Hepatocyte (in vitro differentiated cells): ENCODE data around the gene MPLKIP. TPM values are rescaled to one million over a fixed set of nuclear protein-coding genes. Genes with fewer than 3 reads are reported as not detected.
"Not testable (repeated sequence)": the region's sequence is repeated elsewhere in the genome, so short reads cannot be mapped to it uniquely, and the experiment has no call there.

Source experiments
- DNase-seq: peaks from one replicate; pipeline ENCODE4 v3.0.0-alpha.2; 2016; ENCODE audit warnings: low spot score
- H2AFZ ChIP-seq: fragments of 200-600 bp; sonication (generic); 2 replicates; pipeline ENCODE4 v1.6.0; 2016; ENCODE audit warnings: antibody characterized with exemption, mild to moderate bottlenecking
- H3K27ac ChIP-seq: fragments of 200-600 bp; sonication (generic); 2 replicates; pipeline ENCODE4 v1.5.1; 2016; ENCODE audit warnings: mild to moderate bottlenecking
- H3K27me3 ChIP-seq: fragments of 200-600 bp; sonication (generic); 2 replicates; pipeline ENCODE4 v1.6.1; 2016
- H3K36me3 ChIP-seq: fragments of 200-600 bp; sonication (generic); replicated peaks from 2 replicates; pipeline ENCODE4 v1.5.1; 2016; ENCODE audit warnings: low read depth; ENCODE audit not compliant: insufficient read depth
- H3K4me1 ChIP-seq: fragments of 200-600 bp; sonication (generic); 2 replicates; pipeline ENCODE4 v1.5.1; 2016; ENCODE audit warnings: mild to moderate bottlenecking, moderate library complexity; ENCODE audit not compliant: insufficient read depth
- H3K4me2 ChIP-seq: fragments of 200-600 bp; sonication (generic); 2 replicates; pipeline ENCODE4 v1.6.0; 2016
- H3K4me3 ChIP-seq: fragments of 200-600 bp; sonication (generic); 2 replicates; pipeline ENCODE4 v1.5.1; 2016; ENCODE audit warnings: mild to moderate bottlenecking
- H3K79me2 ChIP-seq: fragments of 200-600 bp; sonication (generic); 2 replicates; pipeline ENCODE4 v1.6.0; 2017; ENCODE audit warnings: mild to moderate bottlenecking
- H3K9me2 ChIP-seq: fragments of 200-600 bp; sonication (generic); replicated peaks from 2 replicates; pipeline ENCODE4 v1.6.0; 2017; ENCODE audit warnings: mild to moderate bottlenecking; ENCODE audit not compliant: insufficient read depth
- H3K9me3 ChIP-seq: fragments of 200-600 bp; sonication (generic); 2 replicates; pipeline ENCODE4 v1.5.1; 2016; ENCODE audit warnings: low read depth, mild to moderate bottlenecking
- H4K20me1 ChIP-seq: fragments of 200-600 bp; sonication (generic); 2 replicates; pipeline ENCODE4 v1.6.0; 2016; ENCODE audit warnings: mild to moderate bottlenecking; ENCODE audit not compliant: insufficient read depth, poor library complexity, severe bottlenecking
- EZH2 ChIP-seq: fragments of 200-600 bp; sonication (generic); IDR thresholded peaks from 2 replicates; pipeline ENCODE4 v1.6.1; 2016; ENCODE audit warnings: antibody characterized with exemption, mild to moderate bottlenecking, borderline replicate concordance
- EZH2phosphoT487 ChIP-seq: fragments of 200-600 bp; sonication (generic); IDR thresholded peaks from one replicate; pipeline ENCODE4 v1.6.1; 2018; ENCODE audit warnings: antibody characterized with exemption, mild to moderate bottlenecking, low read depth, moderate library complexity; ENCODE audit not compliant: unreplicated experiment, severe bottlenecking
- WGBS: methylation state at CpG from one replicate; pipeline ENCODE4 v1.1.6; 2016; ENCODE audit warnings: low lambda C conversion rate; ENCODE audit errors: missing lambda C conversion rate; 5-methylcytosine and 5-hydroxymethylcytosine counted together
- polyA plus RNA-seq: library from polyadenylated mRNA; unstranded; fragments of >200 nt; fragmentation: Nextera tagmentation; extraction: Ambion mirVana; gene quantifications from 2 replicates; pipeline ENCODE4 v1.2.1, GENCODE V29; 2016
- total RNA-seq: library from RNA; depleted of rRNA; stranded (reverse); fragments of >200 nt; gene quantifications from 2 replicates; pipeline ENCODE4 v1.2.3, GENCODE V29; 2014
- TF ChIP-seq, protein P1 (sequence below): fragments of 200-600 bp; sonication (generic); IDR thresholded peaks from 2 replicates; pipeline ENCODE4 v1.5.1; 2016; ENCODE audit warnings: antibody characterized with exemption, mild to moderate bottlenecking; ENCODE audit not compliant: poor library complexity

Gene MPLKIP
- total and polyA plus RNA-seq, 2 experiments from 2014 or later: 42.5 to 70.9 TPM

DNA sequence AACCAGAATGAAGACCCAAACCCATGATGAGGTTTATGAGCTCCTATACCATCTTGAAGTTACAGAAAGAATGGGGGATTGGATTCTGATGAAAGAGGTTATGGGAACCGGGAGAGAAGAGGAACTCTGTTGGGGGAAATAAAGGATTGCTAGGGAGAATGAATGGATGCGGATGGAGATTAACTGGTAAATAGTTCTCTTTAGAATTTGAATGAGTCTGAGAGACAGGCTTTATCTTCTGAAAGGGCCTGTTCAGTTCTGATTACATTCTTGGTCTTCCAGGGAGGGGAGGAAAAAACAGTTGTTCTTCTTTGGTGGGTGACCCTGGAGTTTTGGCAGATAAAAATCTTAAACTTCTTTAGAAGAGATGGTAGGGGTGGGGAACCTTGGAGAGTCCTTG is 14.2 kb upstream of the MPLKIP start:
- H3K4me1 ChIP-seq: no peaks in the 10 kb centered on the region
- H3K79me2 ChIP-seq: no peaks in the 10 kb centered on the region
- no peaks in the 10 kb centered on the region for H3K36me3 ChIP-seq
- no peaks in the 10 kb centered on the region for H3K9me2 ChIP-seq
- TF ChIP-seq, protein P1, sequence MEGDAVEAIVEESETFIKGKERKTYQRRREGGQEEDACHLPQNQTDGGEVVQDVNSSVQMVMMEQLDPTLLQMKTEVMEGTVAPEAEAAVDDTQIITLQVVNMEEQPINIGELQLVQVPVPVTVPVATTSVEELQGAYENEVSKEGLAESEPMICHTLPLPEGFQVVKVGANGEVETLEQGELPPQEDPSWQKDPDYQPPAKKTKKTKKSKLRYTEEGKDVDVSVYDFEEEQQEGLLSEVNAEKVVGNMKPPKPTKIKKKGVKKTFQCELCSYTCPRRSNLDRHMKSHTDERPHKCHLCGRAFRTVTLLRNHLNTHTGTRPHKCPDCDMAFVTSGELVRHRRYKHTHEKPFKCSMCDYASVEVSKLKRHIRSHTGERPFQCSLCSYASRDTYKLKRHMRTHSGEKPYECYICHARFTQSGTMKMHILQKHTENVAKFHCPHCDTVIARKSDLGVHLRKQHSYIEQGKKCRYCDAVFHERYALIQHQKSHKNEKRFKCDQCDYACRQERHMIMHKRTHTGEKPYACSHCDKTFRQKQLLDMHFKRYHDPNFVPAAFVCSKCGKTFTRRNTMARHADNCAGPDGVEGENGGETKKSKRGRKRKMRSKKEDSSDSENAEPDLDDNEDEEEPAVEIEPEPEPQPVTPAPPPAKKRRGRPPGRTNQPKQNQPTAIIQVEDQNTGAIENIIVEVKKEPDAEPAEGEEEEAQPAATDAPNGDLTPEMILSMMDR: no peak
- no peak for TF ChIP-seq EZH2
- TF ChIP-seq EZH2phosphoT487: no peak
- H3K27me3 ChIP-seq: no peaks in the 10 kb centered on the region
- no peak for DNase-seq
- WGBS: 85% methylated on average over 2 of the region's 2 CpGs
- H3K4me2 ChIP-seq: no peak overlapping the region
- no peak overlapping the region for H3K4me3 ChIP-seq
- no peaks in the 10 kb centered on the region for H3K9me3 ChIP-seq
- H2AFZ ChIP-seq: no peak overlapping the region
- no peaks in the 10 kb centered on the region for H4K20me1 ChIP-seq
- no peak overlapping the region for H3K27ac ChIP-seq

DNA sequence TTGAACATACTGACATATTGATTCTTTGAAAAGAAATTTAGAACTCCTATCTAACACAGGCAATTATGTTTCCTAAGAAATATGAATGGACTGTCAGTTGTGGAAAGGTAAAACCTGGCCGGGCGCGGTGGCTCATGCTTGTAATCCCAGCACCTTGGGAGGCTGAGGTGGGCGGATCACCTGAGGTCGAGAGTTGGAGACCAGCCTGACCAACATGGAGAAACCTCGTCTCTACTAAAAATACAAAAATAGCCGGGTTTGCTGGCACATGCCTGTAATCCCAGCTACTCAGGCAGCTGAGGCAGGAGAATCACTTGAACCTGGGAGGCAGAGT is 13.8 kb upstream of the MPLKIP start:
- not testable (repeated sequence) for H3K4me2 ChIP-seq, H3K27ac ChIP-seq, H3K9me2 ChIP-seq, H3K9me3 ChIP-seq, DNase-seq, H3K4me3 ChIP-seq, H3K79me2 ChIP-seq, H4K20me1 ChIP-seq, H3K36me3 ChIP-seq, H3K4me1 ChIP-seq, H2AFZ ChIP-seq, H3K27me3 ChIP-seq
- WGBS: 96% methylated on average over 7 of the region's 7 CpGs

DNA sequence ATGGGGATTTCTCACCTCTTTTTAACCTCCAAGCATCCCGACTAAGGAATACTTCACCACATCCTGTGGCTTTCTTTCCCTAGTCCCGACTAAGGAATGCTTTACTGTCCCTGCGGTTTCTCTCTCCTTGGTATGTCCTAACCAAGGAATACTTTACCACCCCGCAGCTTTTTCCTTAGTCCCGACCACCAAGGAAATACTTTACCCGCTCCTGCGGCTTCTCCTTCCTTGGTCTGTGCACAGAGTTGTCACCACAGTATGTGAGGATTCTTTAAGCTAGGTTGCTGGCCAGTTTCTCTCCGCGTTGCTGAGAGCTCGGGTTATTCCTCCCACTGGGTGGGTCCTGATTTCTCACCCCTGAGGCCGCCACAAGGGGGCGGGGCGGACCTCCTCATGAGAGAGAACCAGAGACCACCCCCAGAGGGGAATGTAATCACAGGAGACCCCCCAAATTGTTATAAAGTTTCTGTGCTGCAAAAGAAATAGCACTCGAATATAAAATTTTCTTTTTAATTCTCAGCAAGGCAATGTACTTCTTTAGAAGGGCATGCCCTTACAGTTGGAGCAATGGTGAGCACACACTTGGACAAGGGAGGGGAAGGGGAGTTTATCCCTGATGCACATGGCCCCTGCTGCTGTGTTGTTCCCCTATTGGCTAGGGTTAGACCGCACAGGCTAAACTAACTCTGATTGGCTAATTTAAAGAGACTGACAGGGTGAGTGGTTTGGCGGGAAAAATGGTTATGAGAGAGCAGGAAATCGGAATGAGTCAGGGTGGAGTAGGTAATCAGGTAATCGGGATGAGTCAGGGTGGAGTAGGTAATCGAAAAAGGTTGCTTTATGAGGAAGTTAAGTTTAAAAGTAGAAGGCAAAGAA is 13.2 kb upstream of the MPLKIP start:
- Histone ChIP-seq H3K27me3 (no peaks in the 10 kb centered on the region), H3K9me2 (no peaks in the 10 kb centered on the region), H3K4me3 (no peak overlapping the region), H3K27ac (no peak overlapping the region), H2AFZ (no peak overlapping the region), H4K20me1 (no peaks in the 10 kb centered on the region), H3K9me3 (no peaks in the 10 kb centered on the region), H3K4me1 (no peaks in the 10 kb centered on the region), H3K79me2 (no peaks in the 10 kb centered on the region), H3K4me2 (no peak overlapping the region), H3K36me3 (no peaks in the 10 kb centered on the region)
- no peak for DNase-seq
- 85% methylated on average over 19 of the region's 19 CpGs for WGBS
- TF ChIP-seq, protein P1: no peak
- TF ChIP-seq EZH2phosphoT487 (no peak), EZH2 (no peak)

DNA sequence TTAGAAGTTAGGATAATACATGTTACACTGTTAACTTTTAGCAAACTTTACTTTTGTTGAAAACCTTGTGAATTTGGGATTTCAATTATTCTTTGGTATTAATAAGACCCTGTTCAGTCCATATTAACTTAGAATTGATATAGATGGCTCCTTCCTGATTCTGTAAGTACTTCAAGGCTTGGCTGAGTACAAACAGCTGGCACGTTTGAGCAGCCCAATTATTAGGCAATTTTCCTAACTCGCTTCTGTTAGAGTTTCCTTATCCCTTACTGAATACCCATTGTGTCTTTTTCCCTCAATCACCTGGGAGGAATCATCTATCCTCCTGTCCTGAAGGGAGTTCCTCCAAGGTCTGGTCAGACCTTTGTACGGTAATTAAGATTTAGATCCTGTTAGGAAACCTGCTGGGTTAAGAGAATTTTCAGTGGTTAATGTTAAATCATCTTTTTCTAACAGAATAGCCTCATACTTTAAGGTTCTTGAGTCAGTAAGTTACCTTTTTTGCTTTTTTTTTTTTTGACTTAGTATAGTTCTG is 11.2 kb upstream of the MPLKIP start:
- H3K27ac ChIP-seq, H3K4me3 ChIP-seq, H3K4me1 ChIP-seq, DNase-seq, H3K4me2 ChIP-seq, H2AFZ ChIP-seq, H3K9me2 ChIP-seq, H4K20me1 ChIP-seq, H3K79me2 ChIP-seq, H3K27me3 ChIP-seq, H3K9me3 ChIP-seq, H3K36me3 ChIP-seq: not testable (repeated sequence)
- WGBS: 83% methylated on average over 3 of the region's 3 CpGs

DNA sequence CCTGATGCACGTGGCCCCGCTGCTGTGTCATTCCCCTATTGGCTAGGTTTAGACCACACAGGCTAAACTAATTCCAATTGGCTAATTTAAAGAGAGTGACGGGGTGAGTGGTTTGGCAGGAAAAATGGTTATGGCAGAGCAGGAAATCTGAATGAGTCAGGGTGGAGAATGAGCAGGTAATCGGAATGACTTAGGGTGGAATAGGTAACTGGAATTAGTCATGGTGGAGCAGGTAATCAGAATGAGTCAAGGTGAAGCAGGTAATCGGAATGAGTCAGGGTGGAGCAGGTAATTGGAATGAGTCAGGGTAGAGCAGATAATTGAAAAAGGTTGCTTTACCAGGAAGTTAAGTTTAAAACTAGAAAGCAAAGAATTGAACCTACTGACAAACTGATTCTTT is 7.5 kb upstream of the MPLKIP start:
- not testable (repeated sequence) for H3K36me3 ChIP-seq, H3K4me3 ChIP-seq, DNase-seq, H4K20me1 ChIP-seq, H2AFZ ChIP-seq, H3K27ac ChIP-seq, H3K9me2 ChIP-seq, H3K4me1 ChIP-seq, H3K79me2 ChIP-seq, H3K9me3 ChIP-seq, H3K27me3 ChIP-seq, H3K4me2 ChIP-seq
- 95% methylated on average over 5 of the region's 5 CpGs for WGBS

DNA sequence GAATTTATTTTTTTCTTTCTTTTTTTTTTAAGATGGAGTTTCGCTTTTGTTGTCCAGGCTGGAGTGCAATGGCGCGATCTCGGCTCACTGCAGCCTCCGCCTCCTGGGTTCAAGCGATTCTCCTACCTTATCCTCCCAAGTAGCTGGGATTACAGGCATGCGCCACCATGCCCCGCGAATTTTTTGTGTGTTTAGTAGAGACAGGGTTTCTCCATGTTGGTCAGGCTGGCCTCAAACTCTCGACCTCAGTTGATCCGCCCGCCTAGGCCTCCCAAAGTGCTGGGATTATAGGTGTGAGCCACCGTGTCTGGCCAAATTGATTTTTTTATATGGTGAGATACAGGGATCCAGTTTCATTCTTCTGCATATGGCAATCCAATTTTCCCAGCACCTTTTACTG is 5.5 kb upstream of the MPLKIP start:
- H3K4me1 ChIP-seq, H3K4me3 ChIP-seq, H3K9me2 ChIP-seq, H3K27ac ChIP-seq, H3K79me2 ChIP-seq, H3K4me2 ChIP-seq, H2AFZ ChIP-seq, H3K27me3 ChIP-seq, DNase-seq, H4K20me1 ChIP-seq, H3K36me3 ChIP-seq, H3K9me3 ChIP-seq: not testable (repeated sequence)
- WGBS: 97% methylated on average over 13 of the region's 13 CpGs
